ENCODE data around the gene NISCH.

NISCH gene

DNA sequence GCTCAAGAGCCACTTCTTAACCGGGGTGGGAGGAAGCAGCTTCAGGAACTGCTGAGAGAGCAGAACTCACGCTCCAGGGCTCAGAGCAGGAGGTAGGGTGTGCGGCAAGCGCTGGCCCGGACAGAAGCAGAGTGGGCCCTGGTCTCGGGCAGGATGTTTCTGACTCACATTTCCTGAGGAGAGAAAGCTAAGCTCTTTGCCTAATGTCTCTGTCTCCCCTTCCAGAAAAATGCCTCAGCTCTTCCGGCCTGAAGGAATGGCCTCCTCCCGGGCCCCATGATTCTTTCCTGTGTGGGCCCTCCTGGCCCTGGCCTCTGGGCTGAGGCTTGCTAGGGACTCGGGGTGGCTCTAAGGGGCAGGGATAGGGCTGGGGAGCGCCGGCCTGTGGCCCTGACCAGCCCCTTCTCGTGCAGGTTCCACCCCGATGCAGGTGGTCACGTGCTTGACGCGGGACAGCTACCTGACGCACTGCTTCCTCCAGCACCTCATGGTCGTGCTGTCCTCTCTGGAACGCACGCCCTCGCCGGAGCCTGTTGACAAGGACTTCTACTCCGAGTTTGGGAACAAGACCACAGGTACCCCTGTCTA, 35.6 kb downstream of the NISCH start:
- no peak for DNase-seq (ENCODE audit: low spot score)

DNA sequence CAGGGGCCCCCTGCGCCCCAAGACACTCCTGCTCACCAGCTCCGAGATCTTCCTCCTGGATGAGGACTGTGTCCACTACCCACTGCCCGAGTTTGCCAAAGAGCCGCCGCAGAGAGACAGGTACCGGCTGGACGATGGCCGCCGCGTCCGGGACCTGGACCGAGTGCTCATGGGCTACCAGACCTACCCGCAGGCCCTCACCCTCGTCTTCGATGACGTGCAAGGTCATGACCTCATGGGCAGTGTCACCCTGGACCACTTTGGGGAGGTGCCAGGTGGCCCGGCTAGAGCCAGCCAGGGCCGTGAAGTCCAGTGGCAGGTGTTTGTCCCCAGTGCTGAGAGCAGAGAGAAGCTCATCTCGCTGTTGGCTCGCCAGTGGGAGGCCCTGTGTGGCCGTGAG, 36.7 kb downstream of the NISCH start:
- DNase-seq (ENCODE audit: low spot score) = no peak

DNA sequence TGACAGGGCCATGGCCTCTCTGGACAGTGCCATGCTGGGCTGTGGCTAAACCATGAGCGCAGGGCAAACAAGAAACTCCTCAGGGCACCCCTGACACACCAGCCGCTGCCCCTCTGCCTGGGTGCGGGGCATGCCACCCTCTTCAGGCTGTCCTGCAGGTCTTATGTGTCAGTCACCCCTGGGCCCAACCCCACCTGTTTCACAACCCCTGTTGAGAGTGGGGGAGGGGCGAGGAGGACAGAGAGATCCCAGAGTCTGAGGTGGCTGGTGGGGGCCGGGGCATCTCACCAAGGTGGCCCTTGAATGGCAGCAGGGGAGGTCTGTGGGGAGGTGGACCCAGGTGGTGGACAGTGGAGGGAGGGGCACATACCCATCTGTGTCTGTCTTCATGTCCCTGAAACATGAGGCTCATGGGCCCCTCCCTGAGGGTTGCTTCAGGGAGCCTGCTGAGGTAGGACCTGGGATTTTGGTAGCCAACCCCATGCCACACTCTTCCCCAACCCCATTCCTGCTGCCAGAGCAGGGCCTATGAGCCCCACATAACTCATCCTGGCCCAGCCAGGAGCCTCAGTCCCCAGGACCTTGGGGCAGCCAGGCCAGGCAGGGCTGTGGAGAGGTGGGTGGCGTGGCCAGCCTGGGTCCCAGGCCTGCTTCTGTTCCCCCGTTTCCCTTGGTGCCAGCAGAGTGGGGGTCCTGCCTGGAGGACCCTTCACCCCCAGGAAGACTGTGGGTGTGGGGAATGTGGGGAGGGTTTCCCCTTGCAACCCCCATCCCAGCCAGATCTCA, 38.0 kb downstream of the NISCH start:
- no peak for DNase-seq (ENCODE audit: low spot score)

DNA sequence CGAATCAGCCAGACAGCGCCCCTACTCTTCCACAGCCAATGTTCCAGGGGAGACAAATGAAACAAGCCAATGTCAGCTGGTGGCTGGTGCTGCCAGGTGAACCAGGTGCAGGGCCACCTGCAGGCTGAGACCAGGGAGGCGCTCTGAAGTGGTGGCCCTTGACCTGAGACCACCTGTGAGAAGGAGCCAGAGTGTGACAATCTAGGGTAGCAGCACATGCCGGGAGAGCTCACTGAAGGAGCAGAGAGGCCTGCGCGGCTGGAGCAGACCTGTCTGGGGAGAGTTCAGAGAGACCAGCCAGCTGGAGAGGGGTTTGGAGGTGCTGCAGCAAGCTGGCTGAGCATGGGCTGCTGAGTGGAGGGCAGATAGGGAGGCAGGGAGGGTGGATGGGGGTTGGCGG, 39.0 kb downstream of the NISCH start:
- no peak for DNase-seq (ENCODE audit: low spot score)

DNA sequence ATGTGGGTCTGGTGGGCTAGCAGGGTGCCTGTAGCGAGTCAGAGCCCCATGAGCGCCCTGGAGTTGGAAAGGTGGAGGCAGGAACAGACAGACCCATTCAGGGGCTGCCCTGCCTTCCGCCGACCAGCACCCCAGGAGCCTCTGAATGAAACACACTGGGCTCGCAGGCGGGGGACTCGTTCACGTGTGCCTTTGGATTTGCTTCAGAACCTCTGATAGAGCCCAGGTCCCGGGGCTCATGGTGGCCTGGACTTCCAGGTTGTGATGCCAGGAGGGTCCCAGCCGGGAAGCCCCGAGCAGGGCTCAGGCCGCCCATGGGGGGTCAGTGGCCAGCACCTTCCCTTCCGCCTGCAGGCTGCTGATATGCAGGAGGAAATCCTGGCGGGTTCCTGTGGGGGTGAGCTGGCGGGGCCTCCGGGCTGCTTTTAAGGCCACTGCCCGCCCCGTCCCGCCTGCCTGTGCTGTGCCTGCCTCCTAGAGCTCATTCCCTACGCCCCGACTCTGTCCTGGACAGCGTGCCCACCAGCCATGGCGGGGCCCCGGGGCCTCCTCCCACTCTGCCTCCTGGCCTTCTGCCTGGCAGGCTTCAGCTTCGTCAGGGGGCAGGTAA, 39.6 kb downstream of the NISCH start, which contains the start of gene STAB1:
STAB1 (plus strand) TSS at position 453 of the 610 bp plus-strand sequence; CDS start at position 529, 76 bp downstream.
- no peak for DNase-seq (ENCODE audit: low spot score)

DNA sequence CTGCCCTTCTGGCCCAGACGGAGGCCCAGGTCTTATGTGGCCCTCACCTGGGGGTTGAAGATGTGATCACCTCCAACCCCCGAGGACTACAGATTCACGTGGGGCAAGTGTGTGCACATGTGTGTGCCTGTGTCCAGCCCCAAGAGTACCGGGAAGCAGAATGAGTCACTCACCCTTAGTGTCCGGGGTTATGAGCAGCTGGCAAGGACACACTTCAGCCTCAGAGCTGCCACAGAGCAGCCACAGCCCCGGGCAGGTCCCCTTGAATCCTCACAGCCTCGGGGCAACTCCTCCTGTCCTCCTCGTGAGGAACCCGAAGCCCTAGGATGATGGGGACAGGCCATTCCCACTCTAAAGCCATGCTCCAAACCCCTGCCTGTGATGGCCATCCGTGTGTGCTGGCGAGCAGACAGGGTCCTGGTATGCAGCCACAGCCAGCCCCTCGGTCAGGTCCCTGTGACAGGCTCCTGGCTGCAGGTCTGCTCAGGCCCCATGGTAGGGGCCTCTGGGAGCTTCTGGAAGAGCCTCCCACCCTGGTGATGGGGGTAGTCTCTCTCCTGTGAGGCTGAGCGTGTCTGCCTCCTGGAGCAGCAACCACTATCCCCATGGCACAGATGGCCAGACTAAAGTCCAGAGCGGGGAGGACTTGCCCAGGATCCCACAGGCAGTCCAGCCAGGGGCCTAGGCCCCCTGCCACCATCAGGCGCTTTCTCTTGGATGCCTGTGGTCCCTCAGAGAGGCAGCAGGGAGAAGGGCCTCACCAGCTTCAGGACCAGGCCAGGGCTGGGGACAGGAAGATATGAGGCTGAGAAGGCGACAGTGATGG, 40.6 kb downstream of the NISCH start:
- peak; percentile 79 for DNase-seq (ENCODE audit: low spot score)

DNA sequence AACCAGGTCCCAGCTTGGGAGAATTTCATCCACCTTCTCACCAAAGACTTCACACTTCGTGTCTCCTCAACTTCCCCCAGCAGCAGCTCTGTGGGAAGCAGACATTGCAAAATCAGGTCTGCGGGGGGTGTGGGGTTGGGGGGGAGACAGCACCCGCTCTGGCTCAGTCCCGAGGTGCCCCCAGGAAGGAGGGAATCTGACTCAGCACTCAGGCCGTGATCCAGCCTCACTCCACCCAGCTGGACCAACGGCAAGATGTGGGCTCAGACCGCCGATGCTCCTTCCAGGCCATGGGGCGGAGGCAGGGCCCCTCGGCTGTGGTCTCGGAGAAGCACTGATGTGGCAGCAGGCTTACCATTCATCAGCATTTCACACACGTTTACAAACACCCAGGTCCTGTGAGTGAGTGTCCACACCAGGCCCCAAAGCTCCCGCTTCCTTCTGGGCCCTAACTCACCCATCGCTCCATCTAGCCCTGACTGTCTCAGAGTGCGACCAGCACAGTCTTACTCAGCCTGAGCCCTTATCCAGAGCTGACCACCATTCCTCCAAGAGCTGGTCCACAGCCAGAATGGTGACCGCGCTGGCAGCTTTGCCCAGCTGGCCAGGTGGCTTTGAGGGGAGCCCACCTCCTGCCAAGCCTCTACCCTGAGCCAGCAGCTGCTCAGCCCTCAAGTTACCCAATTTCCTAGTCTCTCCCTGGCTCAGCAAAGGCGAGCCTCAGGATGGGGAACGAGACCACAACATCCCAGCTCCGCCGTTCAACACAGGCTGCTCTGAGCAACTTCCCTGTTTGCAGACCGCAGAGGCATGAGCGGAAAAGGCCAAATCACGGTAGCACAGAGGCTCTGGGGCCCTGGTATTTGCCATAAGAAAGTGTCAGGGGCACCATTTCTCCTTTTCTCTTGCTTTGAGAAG, 43.0 kb downstream of the NISCH start:
- peak; percentile 83 for DNase-seq (ENCODE audit: low spot score)

DNA sequence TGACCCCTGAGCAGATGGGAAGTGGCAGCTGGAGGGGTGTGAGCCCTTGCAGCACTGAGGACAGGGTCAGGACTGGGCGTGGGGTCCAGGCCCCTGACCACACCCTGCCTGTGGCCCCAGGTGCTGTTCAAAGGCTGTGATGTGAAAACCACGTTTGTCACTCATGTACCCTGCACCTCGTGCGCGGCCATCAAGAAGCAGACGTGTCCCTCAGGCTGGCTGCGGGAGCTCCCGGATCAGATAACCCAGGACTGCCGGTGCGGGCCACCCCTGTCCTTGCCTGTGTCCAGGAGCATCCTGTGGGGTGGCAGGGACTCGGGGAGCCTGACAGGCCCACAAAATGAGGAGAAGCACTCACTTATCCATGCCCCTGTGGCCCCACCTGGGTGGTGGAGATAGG, 45.6 kb downstream of the NISCH start:
- no peak for DNase-seq (ENCODE audit: low spot score)

DNA sequence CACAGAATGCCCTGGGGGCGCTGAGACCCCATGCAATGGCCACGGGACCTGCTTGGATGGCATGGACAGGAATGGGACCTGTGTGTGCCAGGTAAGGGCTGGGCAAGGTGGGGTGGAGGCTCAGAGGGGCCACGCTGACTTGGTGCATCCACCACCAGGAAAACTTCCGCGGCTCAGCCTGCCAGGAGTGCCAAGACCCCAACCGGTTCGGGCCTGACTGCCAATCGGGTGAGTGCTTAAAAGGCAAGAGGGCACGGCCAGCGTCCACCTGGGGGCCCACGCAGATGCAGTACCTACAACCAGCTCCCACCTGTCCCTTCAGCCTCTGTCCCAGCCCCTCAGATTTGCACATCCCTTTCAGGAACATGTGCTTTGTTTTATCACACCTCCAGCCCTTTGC, 46.6 kb downstream of the NISCH start:
- DNase-seq (ENCODE audit: low spot score) = no peak

DNA sequence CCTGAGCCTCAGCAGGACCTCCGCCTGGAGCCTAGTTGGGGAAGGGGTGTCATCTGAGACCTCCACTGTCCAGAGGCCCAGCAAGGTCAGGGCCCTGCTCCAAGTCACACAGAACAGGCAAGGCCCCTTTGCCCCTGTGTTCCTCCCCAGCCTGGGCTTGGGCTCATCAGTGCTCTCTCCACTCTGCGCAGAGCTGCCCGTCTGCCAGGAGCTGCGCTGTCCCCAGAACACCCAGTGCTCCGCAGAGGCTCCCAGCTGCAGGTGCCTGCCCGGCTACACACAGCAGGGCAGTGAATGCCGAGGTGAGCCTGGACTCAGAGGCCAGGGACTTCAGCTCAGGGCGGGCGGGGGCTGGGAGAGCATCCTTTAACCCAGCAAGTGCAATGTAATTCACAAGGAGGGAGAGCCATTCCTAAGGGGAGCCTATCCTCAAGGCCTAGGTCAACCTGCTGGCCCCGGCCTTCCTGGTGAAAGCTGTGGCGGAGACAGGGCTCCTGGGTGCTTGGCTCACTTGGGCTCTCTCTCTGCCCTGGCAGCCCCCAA, 47.5 kb downstream of the NISCH start:
- DNase-seq (ENCODE audit: low spot score) = no peak

DNA sequence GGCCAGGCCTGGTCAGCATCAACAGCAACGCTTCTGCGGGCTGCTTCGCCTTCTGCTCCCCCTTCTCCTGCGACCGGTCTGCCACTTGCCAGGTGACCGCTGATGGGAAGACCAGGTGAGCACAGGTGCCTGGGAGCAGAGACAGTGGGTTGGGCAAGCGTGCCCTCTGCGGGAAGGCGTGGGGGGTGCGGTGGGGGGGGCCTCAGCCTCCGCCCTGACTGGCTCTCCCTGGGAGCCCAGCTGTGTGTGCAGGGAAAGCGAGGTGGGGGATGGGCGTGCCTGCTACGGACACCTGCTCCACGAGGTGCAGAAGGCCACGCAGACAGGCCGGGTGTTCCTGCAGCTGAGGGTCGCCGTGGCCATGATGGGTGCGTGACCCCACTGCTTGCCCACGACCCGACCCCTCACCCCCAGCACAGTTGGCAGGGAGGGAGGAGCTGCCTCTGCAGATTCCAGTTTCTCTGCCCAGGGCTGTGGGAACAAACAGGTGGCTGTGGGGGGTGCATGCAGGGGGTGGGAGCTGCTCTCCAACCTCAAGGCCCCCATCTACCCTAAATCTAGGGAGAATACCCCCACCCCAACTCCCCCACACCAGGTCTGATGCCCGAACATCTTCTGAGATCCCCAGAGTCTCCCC, 48.5 kb downstream of the NISCH start:
- no peak for DNase-seq (ENCODE audit: low spot score)

DNA sequence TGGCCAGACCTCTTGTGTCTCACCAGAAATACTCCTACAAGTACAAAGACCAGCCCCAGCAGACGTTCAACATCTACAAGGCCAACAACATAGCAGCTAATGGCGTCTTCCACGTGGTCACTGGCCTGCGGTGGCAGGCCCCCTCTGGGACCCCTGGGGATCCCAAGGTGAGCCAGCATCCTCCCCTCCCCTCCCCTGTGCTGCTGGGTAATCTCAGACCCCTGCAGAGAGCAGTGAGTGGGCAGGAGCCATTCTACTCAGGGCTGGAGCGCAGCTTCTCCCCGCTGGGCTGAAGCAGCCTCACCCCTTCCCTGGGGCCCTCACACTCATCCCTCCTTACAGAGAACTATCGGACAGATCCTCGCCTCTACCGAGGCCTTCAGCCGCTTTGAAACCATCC, 49.6 kb downstream of the NISCH start:
- DNase-seq (ENCODE audit: low spot score) = no peak

DNA sequence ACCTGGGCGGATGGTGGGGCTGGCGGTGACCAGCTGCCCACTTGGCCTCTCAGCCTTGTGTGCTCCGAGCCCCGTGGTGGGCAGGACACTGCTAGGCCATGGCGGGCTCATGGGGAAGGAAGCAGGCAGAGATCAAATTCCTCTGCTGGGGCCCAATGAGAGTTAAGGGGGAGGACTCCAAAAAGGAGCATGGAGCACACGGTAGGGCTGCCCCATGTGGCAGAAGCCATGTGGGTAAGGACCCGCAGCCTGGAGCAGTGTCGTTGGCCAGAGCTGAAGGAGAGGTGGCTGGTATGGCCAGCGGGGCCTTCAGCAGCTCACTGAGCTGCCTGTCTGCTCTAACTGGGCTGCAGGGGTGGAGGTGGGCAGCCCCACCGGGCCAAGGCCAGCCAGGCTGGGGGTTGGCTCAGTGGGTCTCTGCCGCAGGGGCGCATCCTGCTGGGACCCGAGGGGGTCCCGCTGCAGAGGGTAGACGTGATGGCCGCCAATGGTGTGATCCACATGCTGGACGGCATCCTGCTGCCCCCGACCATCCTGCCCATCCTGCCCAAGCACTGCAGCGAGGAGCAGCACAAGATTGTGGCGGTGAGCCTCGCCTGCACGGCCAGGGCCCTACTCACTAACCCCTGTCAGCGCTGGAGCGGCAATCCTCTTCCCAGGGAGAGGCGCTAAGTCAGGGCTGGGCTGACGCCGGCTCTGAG, 51.0 kb downstream of the NISCH start:
- DNase-seq (ENCODE audit: low spot score) = no peak

DNA sequence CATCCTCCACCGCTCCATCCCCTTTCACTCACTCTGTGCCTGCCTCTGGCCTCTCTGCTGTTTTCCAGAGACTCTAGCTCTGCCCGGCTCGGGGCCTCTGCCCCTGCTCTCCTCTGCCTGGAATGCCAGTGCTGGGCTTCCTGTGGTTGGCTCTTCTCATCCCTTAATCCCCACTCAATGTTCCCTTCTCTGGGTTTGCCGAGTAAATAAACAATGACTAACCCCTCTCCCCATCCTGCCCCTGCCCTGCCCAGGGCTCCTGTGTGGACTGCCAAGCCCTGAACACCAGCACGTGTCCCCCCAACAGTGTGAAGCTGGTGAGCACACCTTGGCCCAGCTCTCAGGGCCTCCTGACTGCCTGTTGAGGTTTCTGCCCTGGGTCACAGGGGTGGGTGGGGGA, 52.0 kb downstream of the NISCH start:
- peak; percentile 33 for DNase-seq (ENCODE audit: low spot score)

DNA sequence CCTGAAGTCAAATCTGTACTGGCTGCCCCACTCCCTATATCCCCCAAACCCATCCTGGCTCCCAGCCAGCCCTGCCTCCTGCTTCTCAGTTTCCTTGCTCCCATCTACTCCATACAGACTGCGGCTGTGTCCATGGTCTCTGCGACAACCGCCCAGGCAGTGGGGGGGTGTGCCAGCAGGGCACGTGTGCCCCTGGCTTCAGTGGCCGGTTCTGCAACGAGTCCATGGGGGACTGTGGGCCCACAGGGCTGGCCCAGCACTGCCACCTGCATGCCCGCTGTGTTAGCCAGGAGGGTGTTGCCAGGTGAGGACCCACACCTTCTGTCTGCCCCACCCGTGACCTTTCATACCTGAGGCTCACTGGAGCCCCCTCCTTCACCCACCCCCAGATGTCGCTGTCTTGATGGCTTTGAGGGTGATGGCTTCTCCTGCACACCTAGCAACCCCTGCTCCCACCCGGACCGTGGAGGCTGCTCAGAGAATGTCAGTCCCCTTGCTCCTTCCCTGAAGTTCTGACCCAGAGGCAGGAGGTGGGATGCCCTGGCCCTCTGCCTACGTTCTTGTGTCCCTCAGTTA, 54.4 kb downstream of the NISCH start:
- no peak for DNase-seq (ENCODE audit: low spot score)

DNA sequence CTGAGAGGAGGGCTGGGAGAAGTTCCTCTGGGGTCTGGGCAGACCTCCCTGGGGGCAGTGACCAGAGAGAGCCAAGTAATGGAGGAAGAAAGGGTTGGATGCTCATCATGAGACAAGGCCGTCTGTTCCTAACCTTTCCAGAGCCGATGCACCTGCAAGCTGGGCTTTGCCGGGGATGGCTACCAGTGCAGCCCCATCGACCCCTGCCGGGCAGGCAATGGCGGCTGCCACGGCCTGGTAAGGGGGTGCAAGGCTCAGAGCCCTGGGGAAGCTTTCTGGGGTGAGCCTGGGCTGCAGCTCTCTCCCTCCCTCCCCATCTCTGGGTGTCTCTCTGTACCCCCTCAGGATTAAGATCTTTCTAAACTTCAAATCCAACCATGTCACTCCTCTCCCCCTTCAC, 56.1 kb downstream of the NISCH start:
- no peak for DNase-seq (ENCODE audit: low spot score)

DNA sequence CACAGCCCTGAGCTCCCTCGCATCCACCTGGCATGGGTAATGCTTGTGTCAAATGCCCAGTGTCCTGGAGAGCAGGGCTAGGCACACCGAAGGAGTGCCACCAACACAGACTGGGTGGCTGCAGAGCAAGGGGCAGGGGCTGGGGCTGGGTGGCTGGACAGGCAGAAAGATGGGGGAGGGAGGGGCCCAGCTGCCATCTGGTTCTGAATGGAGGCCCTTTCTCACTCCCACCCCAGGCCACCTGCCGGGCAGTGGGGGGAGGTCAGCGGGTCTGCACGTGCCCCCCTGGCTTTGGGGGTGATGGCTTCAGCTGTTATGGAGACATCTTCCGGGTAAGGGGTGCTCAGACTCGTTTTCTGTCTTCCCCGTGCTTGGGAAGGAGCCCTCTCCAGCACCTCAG, 56.7 kb downstream of the NISCH start:
- no peak for DNase-seq (ENCODE audit: low spot score)

DNA sequence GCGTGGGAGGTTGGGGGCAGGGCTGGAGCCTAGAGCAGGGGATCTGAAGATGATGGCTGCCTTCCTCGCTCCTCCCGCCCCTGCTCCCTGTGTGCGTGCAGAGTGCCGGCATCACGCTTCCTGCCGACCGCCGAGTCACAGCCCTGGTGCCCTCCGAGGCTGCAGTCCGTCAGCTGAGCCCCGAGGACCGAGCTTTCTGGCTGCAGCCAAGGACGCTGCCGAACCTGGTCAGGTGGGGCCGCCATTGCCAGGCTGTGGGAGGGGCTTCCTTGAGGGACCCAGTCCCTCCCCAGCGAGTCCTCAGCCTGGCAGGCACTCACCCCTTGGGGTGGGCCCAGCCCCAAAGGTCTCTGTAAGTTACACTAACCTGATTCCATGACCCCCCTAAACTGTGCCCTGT, 57.3 kb downstream of the NISCH start:
- DNase-seq (ENCODE audit: low spot score) = no peak

DNA sequence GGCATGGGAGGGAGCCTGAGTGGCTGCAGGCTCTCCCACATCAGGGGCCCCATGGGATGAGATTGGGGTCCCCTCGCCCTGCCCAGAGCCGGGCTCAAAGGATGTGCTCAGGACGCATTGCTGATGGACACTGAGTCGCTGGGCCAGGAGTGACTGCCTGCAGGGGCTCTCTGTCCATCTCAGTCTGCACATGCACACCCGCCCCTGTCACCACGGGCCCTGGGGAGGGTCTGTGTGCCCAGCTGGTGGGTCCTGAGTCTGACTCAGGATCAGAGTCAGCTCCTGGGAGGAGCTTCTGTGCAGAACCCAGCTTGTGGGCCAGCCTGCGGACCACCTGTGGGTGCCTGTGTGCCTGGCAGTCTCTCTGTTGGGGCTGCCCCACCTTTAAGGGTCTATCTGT, 57.9 kb downstream of the NISCH start:
- DNase-seq (ENCODE audit: low spot score) = no peak

DNA sequence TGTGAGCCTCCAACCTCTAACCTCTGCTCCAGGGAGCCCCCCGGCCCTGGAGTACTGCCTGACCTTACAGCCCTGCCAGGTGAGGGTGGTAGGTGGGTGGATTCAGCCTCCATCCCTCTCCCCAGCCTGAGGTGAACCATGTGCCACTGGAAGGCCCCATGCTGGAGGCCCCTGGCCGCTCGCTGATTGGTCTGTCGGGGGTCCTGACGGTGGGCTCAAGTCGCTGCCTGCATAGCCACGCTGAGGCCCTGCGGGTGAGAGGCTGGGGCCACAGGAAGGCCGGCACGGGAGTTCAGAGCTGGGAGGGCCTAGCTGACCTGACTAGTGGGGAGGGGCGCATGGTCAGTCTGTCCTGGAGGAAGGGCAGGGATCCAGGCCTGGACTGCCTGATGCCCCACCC, 59.2 kb downstream of the NISCH start:
- DNase-seq (ENCODE audit: low spot score) = no peak

Data from AG20443 (cell line).